ENCODE data around the gene ARAP2.

ARAP2 gene

DNA sequence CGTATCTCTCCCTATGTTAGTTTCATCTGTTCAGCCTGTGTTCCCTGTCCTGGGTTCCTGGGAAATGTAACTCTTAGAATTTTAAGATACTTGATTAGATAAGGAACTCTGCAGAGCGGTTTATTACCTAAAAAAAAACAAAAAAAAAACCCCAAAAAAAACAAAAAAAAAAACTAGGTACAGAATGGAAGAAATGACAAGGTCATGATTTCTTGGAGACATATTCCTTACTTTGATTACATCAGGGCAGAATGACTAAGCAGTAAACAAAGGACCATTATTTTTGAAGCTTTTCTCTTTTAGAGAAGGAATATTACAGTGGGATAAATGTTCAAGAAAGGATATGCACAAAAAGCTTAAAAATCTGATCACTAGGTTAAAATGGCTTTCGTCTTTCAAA is 171.8 kb downstream of the ARAP2 start:
- TF ChIP-seq, protein P1, sequence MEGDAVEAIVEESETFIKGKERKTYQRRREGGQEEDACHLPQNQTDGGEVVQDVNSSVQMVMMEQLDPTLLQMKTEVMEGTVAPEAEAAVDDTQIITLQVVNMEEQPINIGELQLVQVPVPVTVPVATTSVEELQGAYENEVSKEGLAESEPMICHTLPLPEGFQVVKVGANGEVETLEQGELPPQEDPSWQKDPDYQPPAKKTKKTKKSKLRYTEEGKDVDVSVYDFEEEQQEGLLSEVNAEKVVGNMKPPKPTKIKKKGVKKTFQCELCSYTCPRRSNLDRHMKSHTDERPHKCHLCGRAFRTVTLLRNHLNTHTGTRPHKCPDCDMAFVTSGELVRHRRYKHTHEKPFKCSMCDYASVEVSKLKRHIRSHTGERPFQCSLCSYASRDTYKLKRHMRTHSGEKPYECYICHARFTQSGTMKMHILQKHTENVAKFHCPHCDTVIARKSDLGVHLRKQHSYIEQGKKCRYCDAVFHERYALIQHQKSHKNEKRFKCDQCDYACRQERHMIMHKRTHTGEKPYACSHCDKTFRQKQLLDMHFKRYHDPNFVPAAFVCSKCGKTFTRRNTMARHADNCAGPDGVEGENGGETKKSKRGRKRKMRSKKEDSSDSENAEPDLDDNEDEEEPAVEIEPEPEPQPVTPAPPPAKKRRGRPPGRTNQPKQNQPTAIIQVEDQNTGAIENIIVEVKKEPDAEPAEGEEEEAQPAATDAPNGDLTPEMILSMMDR (conservative IDR thresholded peaks at IDR 0.05; ENCODE audit: low read length) = no peak
- no peak for TF ChIP-seq EZH2phosphoT487 (IDR thresholded peaks at IDR 0.05; ENCODE audit: borderline replicate concordance)
- no peaks in the 10 kb centered on the region for H3K4me1 ChIP-seq (ENCODE audit: insufficient read depth, low read length, poor library complexity, severe bottlenecking)
- no peak overlapping the region for H3K4me2 ChIP-seq (ENCODE audit: low read depth, low read length, poor library complexity, severe bottlenecking)
- no peak overlapping the region for H3K9ac ChIP-seq (ENCODE audit: low read depth, low read length, poor library complexity, severe bottlenecking)
- H2AFZ ChIP-seq (ENCODE audit: low read length) = no peak overlapping the region
- H3K36me3 ChIP-seq (ENCODE audit: insufficient read depth, low read length) = peaks cover 5% of the 10 kb centered on the region; the same call in 1 of the 2 replicates
- H4K20me1 ChIP-seq (ENCODE audit: insufficient read depth, low read length, poor library complexity, severe bottlenecking) = no peaks in the 10 kb centered on the region
- H3K9me2 ChIP-seq (replicated peaks; ENCODE audit: low read depth, low read length) = no peaks in the 10 kb centered on the region
- no peaks in the 10 kb centered on the region for H3K27me3 ChIP-seq (ENCODE audit: insufficient read depth, low read length, poor library complexity, severe bottlenecking)
- H3K79me2 ChIP-seq (ENCODE audit: insufficient read depth, low read length) = no peaks in the 10 kb centered on the region
- no peaks in the 10 kb centered on the region for H3K9me3 ChIP-seq (ENCODE audit: insufficient read depth, low read depth, low read length)
- no peaks in the 10 kb centered on the region for H3F3A ChIP-seq (ENCODE audit: low read depth)
- no peak overlapping the region for H3K4me3 ChIP-seq (ENCODE audit: low read length, poor library complexity, severe bottlenecking)

DNA sequence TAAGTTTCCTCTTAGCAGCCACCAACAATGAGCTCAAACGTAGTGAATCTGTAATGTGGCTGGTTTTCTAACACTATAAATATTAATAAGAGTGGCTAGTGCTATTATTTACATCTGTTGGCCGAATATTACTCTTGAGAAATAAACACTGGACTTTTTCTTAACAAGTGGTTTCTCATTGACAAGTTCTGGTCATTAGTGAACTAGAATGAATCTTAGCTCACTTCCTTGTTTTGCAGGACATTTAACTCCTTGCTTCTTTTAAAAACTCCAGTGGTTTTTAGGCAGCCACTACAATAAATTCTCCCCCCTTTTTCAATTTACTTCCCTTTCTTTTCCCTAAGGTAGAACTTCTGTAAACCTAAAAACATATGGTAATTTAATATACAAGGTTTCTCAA is 177.2 kb downstream of the ARAP2 start:
- Histone ChIP-seq H3F3A (ENCODE audit: low read depth) (no peaks in the 10 kb centered on the region), H3K9me3 (ENCODE audit: insufficient read depth, low read depth, low read length) (no peaks in the 10 kb centered on the region), H3K4me1 (ENCODE audit: insufficient read depth, low read length, poor library complexity, severe bottlenecking) (no peaks in the 10 kb centered on the region), H3K27me3 (ENCODE audit: insufficient read depth, low read length, poor library complexity, severe bottlenecking) (no peaks in the 10 kb centered on the region), H3K9me2 (replicated peaks; ENCODE audit: low read depth, low read length) (no peaks in the 10 kb centered on the region), H3K36me3 (ENCODE audit: insufficient read depth, low read length) (peaks cover 4% of the 10 kb centered on the region; the same call in 1 of the 2 replicates), H2AFZ (ENCODE audit: low read length) (no peak overlapping the region), H3K4me3 (ENCODE audit: low read length, poor library complexity, severe bottlenecking) (no peak overlapping the region), H3K79me2 (ENCODE audit: insufficient read depth, low read length) (no peaks in the 10 kb centered on the region), H4K20me1 (ENCODE audit: insufficient read depth, low read length, poor library complexity, severe bottlenecking) (no peaks in the 10 kb centered on the region), H3K4me2 (ENCODE audit: low read depth, low read length, poor library complexity, severe bottlenecking) (no peak overlapping the region), H3K9ac (ENCODE audit: low read depth, low read length, poor library complexity, severe bottlenecking) (no peak overlapping the region)
- no peak for TF ChIP-seq EZH2phosphoT487 (IDR thresholded peaks at IDR 0.05; ENCODE audit: borderline replicate concordance)
- TF ChIP-seq, protein P1 (conservative IDR thresholded peaks at IDR 0.05; ENCODE audit: low read length) = no peak

DNA sequence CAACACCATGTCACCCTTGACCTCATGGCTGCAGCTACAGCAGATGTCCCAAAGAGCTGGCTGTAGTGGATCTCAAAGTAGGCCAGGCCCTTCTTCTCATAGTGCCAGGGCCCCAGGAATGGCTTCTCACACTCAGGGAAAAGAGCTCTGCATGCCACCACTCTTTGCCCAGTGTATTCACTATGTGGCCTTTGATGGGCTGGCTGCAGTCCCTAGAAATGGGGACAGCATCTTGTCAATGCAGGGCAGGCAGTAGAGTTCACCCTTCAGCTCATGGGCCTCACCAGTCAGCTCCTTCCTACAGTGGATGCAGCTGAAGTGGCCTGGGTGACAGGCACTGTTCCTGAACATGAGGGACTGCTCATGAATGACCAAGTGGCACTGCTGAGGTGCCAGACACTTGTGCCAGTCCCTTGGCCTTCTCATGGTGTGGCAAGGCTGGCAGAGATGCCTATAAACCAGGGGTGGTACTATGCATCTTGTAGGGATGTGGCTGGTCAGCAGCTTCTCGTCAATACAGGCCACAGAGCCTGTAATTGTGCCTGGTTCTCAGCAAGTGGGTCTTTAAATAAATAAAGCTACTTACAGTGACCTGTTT is 178.9 kb downstream of the ARAP2 start:
- no peaks in the 10 kb centered on the region for H3K27me3 ChIP-seq (ENCODE audit: insufficient read depth, low read length, poor library complexity, severe bottlenecking)
- no peak overlapping the region for H2AFZ ChIP-seq (ENCODE audit: low read length)
- H3K9me2 ChIP-seq (replicated peaks; ENCODE audit: low read depth, low read length) = no peaks in the 10 kb centered on the region
- no peaks in the 10 kb centered on the region for H3K9me3 ChIP-seq (ENCODE audit: insufficient read depth, low read depth, low read length)
- no peaks in the 10 kb centered on the region for H3K4me1 ChIP-seq (ENCODE audit: insufficient read depth, low read length, poor library complexity, severe bottlenecking)
- no peak overlapping the region for H3K4me3 ChIP-seq (ENCODE audit: low read length, poor library complexity, severe bottlenecking)
- no peak overlapping the region for H3K4me2 ChIP-seq (ENCODE audit: low read depth, low read length, poor library complexity, severe bottlenecking)
- H3K36me3 ChIP-seq (ENCODE audit: insufficient read depth, low read length) = peaks cover 4% of the 10 kb centered on the region; the same call in 1 of the 2 replicates
- H3K9ac ChIP-seq (ENCODE audit: low read depth, low read length, poor library complexity, severe bottlenecking) = no peak overlapping the region
- H3K79me2 ChIP-seq (ENCODE audit: insufficient read depth, low read length) = no peaks in the 10 kb centered on the region
- TF ChIP-seq EZH2phosphoT487 (IDR thresholded peaks at IDR 0.05; ENCODE audit: borderline replicate concordance) = no peak
- TF ChIP-seq, protein P1 (conservative IDR thresholded peaks at IDR 0.05; ENCODE audit: low read length) = no peak
- H4K20me1 ChIP-seq (ENCODE audit: insufficient read depth, low read length, poor library complexity, severe bottlenecking) = no peaks in the 10 kb centered on the region
- no peaks in the 10 kb centered on the region for H3F3A ChIP-seq (ENCODE audit: low read depth)

Measured in Loucy (cell line).